VCaP (cell line): ENCODE data around the gene E2F4.
A peak's percentile ranks its signal among the peaks of the same experiment; 100 is the strongest.

Source experiments
- H3K27ac ChIP-seq: fragments of 450-650 bp; 2 replicates; pipeline ENCODE4 v1.5.1; 2017
- TF ChIP-seq, protein P1 (sequence below): fragments of 450-650 bp; conservative IDR thresholded peaks from 2 replicates; pipeline ENCODE4 v1.5.1; 2017; ENCODE audit warnings: mild to moderate bottlenecking, moderate library complexity

The E2F4 gene

DNA sequence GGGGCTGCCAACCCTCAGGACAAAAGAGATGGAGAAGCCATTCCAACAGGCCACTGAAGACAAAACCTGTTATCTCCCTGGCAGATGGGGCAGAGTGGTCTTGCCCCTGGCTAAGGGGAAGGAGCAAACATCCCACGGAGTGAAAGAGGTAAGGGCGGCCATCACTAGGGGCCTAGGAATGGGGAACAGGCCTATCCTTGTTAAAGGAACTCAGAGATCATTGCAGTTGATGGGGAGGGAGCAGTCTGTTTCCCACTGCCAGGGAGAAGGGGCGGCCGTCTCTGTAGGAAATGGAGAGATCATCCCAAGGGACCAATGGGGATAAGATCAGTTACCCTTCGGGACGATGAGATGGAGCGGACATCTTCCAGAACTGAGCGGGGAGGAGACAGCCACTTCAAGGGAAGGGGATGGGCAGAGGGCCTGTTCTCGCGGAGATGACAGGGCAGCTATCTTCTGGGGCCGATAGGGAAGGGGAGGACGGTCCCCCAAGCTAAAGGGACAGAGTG, 34.4 kb downstream of the E2F4 start:
- peak overlapping the region; percentile 66; the same call in 1 of the 2 replicates for H3K27ac ChIP-seq
- TF ChIP-seq, protein P1, sequence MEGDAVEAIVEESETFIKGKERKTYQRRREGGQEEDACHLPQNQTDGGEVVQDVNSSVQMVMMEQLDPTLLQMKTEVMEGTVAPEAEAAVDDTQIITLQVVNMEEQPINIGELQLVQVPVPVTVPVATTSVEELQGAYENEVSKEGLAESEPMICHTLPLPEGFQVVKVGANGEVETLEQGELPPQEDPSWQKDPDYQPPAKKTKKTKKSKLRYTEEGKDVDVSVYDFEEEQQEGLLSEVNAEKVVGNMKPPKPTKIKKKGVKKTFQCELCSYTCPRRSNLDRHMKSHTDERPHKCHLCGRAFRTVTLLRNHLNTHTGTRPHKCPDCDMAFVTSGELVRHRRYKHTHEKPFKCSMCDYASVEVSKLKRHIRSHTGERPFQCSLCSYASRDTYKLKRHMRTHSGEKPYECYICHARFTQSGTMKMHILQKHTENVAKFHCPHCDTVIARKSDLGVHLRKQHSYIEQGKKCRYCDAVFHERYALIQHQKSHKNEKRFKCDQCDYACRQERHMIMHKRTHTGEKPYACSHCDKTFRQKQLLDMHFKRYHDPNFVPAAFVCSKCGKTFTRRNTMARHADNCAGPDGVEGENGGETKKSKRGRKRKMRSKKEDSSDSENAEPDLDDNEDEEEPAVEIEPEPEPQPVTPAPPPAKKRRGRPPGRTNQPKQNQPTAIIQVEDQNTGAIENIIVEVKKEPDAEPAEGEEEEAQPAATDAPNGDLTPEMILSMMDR: no peak

DNA sequence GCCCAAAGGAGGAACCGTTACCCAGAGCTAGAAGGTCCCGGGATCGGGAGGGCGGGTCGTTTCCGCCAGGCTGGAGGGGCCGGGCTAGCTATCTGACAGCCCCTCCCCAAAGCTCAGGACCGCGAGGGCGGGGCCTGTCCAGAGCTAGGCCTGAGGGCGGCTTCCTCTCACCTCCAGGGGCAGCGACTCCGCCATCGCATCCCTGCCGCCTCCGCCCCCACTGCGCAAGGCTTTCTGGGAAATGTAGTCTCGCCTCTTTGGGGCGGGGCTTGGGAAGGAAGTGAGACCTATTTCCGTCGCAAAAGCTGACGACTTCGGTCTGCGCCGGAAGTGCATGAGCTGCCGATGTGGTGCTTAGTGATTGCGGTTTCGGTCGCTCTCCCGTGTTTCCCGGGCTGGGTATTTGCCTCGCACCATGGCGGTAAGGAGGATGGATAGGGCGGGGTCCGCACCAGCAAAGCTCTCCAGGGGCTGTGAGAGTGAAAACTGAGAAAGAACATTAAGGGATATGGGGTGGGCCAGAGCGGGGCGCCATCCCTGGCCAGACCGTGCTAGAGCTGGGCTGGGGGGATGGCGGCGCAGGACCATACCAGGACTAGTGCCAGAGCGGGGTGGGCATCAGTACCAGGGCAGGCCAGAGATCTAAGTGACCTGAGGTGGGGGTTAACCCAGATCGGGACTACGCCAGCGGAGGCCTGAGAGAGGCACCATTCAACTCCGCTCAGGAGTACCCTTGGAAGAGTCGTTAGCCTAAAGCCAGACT, 35.0 kb downstream of the E2F4 start, which contains the start of gene TMEM208:
Gene TMEM208 (plus strand): TSS at position 327 of the 763 bp plus-strand sequence. CDS start 89 bp downstream, at position 416.
- TF ChIP-seq, protein P1: peak; percentile 14; the same call in 1 of the 2 replicates
- peak within 1 kb of the TSS; percentile 66; the same call in 1 of the 2 replicates for H3K27ac ChIP-seq

DNA sequence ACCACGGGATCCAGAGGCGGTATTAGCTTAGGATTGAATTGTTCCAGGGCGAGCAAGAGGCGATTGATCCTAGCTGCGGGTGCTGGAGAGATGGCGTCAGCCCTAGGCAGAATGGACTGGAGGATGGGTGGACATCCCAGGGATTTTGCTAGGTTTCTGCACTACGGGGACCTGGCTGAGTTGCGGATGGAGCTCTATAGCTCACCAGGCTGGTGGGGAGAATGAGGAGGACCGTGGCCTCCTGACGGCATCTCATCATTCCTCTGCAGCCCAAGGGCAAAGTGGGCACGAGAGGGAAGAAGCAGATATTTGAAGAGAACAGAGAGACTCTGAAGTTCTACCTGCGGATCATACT, 35.6 kb downstream of the E2F4 start:
- TF ChIP-seq, protein P1: no peak
- peak overlapping the region; percentile 66; the same call in 1 of the 2 replicates for H3K27ac ChIP-seq

DNA sequence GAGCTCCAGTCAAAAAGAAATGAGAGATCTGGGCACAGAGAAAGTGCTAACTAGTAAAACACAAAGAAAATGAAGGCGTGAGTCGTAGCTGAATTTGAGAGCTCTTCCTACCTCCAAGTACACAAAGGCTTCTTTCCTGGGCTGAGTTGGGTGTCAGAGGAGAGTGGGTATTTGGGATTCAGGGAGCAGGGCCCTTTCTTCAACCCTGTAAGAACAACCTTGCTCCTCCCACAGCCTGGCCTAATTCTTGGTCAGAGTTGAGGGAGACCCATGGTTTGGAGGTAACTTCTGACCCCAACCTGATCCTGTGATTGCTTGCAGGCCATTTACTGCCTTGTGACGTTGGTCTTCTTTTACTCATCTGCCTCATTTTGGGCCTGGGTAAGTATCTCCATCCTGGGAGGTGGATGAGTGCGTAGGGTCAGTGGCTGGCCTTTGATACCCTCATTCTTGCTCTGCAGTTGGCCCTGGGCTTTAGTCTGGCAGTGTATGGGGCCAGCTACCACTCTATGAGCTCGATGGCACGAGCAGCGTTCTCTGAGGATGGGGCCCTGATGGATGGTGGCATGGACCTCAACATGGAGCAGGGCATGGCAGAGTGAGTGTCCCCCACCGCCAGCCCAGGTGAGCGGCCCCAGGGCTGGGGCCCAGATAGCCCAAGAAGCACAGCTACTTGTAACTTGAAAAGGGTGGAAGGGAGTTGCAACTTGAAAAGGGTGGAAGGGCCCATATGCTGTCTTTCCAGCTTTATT, 36.3 kb downstream of the E2F4 start:
- H3K27ac ChIP-seq: no peak overlapping the region
- TF ChIP-seq, protein P1: no peak

DNA sequence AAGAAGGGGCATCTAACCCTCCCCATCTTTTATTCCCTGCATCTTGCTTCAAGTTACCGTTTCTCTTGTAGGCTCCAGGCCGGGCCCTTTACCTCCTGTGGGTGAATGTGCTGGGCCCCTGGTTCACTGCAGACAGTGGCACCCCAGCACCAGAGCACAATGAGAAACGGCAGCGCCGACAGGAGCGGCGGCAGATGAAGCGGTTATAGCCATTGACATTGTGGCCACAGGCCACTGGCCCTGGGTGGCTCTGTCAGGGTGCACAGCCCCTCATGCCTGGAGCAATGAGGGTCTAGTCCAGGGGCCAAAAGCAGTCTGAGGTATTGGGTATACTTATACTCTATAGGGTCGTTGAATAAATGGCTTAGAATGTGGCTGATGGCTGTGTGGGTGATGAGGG, 37.0 kb downstream of the E2F4 start:
- no peak overlapping the region for H3K27ac ChIP-seq
- TF ChIP-seq, protein P1: no peak

DNA sequence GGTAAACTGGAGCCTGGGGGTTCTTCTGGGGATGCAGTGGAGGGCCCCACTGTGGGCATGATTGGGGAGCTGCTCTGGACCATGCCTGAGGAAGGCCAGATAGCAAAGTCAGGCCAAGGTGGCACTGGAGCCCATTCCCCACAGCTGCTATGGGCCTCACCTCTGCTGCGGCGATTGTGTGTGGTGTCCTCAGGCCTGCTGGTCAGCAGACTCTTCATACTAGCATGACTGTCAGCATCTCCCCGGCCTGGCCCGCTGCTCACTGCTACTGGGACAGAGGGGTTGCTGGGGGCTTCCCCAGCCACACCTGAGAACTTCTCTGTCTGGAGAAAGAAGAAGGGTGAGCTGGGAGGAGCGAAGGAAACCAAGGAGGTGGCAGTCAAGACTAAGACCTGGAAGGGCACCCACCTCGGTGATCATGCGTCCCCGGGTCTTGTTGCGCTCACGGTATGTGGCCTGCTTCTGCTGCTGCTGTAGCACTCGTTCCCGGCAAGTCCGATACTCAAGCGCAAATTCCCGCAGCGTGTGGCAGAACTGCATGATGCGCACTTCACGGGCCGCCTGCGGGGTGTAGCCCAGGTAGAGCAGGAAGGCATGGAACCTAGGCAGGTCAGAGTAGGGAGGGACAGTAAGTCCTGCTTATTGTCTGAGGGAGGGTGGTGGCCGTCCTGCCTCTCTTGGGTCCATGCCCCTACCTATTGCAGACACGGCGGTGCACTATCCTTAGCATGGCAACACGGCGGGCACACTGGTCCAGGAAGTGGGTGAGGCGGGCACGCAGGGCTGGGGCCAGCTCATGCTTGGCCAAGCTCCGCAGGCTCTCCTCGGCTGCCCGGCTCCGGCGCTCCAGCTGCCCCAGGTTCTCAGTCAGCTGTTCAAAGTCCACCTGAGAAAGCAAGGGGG, 38.2 kb downstream of the E2F4 start:
- no peak overlapping the region for H3K27ac ChIP-seq
- TF ChIP-seq, protein P1: no peak
